Measurements from ENCODE around the gene IMMT. TPM values are rescaled to one million over a fixed set of nuclear protein-coding genes. Genes with fewer than 3 reads are reported as not detected.

IMMT gene
- total and polyA plus RNA-seq, 11 donors = 62.0 to 315 (median 219) TPM

GRCh38 chr2:86094229-86094628 lies 101.0 kb downstream of the IMMT start:
- H3K9me3 ChIP-seq = no peaks in the 10 kb centered on the region
- no peak for ATAC-seq

More at GRCh38 chr2:86094229-86094628, 101.0 kb downstream of the IMMT start:
- no peak overlapping the region for H3K27ac ChIP-seq
- H3K4me1 ChIP-seq = no peaks in the 10 kb centered on the region
- no peak for TF ChIP-seq CTCF (IDR thresholded peaks at IDR 0.05)
- TF ChIP-seq POLR2A (IDR thresholded peaks at IDR 0.05) = no peak
- H3K36me3 ChIP-seq = peaks cover 0 to 97% (median 87%) of the 10 kb centered on the region in 9 donors
- no peak overlapping the region for H3K4me3 ChIP-seq
- intact Hi-C loops (cut with DNase I) = no loop called here
- no peaks in the 10 kb centered on the region for H3K27me3 ChIP-seq
- DNase-seq = no peak
- 43 to 61% (median 52%) methylated on average over 1 of the region's 1 CpG for WGBS, 4 donors

Small RNA genes within 50 kb of the gene (microRNA-seq; reads per million reads assigned to microRNA genes)
- gene MIR4779 = 0 to 0.06 (median 0) reads per million in 4 donors

Other genes with a start within 250 kb of the IMMT start
- gene POLR1A, start 89.6 kb downstream of the IMMT start, total RNA-seq = 10 to 100 TPM; 14.6 to 25.4 (median 20.8) TPM
- 10 to 100 TPM in 1 of 2 donors, 1 to 10 TPM in 1; 4.2 to 10.1 TPM for gene POLR1A, start 89.6 kb downstream of the IMMT start, polyA plus RNA-seq
- 100 to 1,000 TPM in 8 of 9 donors, 10 to 100 TPM in 1; 99.3 to 210 (median 125) TPM for gene PTCD3, start 89.2 kb downstream of the IMMT start, total RNA-seq
- gene PTCD3, start 89.2 kb downstream of the IMMT start, polyA plus RNA-seq = 10 to 100 TPM; 25.0 to 46.4 TPM
- gene MRPL35, start 4.0 kb upstream of the IMMT start, total RNA-seq = 100 to 1,000 TPM in 3 of 9 donors, 10 to 100 TPM in 6; 32.8 to 159 (median 79.3) TPM
- gene MRPL35, start 4.0 kb upstream of the IMMT start, polyA plus RNA-seq = 10 to 100 TPM; 51.6 to 90.5 TPM
- 10 to 100 TPM; 16.0 to 43.4 (median 27.6) TPM for gene REEP1, start 142.2 kb upstream of the IMMT start, total RNA-seq
- 10 to 100 TPM; 13.6 to 36.1 TPM for gene REEP1, start 142.2 kb upstream of the IMMT start, polyA plus RNA-seq
- gene KDM3A, start 245.9 kb upstream of the IMMT start, total RNA-seq = 10 to 100 TPM; 17.7 to 44.0 (median 35.4) TPM
- 10 to 100 TPM; 13.5 to 25.4 TPM for gene KDM3A, start 245.9 kb upstream of the IMMT start, polyA plus RNA-seq